CD4-positive, alpha-beta T cell treated with Interleukin-6 at 100 ng/mL for 8 hours (primary cell): ENCODE measurements around the gene ACTL9.

Source experiments
- DNase-seq: peaks from one replicate; pipeline ENCODE4 v3.0.0-alpha.2; 2020; ENCODE audit warnings: mixed read lengths, low spot score

ACTL9 gene

DNA sequence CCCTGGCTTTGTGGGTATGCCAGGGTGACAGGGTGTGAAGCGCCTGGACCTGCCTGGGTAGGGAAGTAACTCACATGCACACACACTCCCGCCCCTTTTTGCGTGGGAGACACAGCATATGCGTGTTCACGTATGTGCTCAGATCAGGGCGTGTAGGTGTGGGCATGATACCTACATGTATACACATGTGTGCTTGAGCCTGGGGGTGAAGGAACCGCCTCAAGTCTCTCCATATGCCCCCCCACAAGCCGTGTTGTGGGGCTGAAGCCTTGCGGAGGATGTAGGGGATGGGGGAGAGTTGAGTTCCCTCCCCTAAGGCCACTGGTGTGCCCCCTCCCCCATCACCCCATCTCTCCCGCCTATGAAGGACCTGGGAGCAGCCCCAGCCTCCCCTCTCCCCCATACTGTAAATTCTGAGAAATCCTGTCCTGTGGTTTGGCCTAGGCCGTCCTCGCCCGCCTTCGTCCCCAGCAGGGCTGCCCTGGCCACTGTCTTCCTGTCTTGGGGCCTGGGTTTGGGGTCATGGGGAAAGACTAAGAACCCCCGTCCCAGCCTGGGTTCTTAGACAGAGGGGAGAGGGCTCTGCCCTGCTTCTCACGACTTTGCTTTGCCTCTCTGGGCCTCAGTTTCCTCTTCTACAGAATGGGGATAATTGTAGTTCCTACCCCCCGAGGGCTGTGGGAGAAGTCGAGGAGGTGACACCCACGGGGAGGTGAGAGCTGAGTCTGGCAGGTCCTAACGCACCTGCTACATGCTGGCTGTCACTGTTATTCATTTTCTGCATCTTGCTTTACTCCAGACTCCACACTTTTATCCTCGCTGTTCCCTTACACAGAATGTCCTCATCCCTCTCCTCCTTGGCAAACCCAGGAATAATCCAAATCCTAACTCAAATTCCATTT is 14.3 kb downstream of the ACTL9 start:
- DNase-seq: no peak

DNA sequence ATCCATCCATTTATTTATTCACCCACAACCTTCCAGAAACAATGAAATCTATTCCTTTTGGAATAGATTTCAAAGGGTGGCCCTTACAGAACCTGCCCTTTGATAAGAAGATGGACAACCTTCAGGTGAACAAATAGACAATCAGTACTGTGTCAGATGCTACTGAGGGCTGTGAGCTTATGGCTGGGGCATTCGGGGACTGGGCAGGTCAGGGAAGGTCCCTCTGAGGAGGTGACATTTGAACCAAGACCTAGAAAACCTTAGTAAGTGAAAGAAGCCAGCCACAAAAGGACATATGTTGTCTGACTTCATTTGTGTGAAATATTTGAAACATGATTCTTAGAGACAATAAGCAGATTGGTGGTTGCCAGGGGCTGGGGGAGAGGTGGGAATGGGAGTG is 15.7 kb downstream of the ACTL9 start:
- no peak for DNase-seq

DNA sequence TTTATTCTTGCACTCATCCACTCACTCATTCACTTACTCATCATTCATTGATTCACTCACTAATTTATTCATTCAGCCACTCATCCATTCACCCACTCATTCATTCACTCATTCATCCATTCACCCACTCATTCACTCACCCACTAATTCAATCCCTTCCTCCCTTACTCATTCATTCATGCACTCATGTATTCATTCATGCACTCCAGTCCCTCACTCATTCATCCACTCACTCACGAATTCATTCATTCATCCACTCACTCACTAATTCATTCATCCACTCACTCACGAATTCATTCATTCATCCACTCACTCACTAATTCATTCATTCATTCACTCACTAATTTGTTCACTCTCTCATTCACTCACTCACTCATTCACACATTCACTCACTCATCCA is 16.1 kb downstream of the ACTL9 start:
- no peak for DNase-seq

DNA sequence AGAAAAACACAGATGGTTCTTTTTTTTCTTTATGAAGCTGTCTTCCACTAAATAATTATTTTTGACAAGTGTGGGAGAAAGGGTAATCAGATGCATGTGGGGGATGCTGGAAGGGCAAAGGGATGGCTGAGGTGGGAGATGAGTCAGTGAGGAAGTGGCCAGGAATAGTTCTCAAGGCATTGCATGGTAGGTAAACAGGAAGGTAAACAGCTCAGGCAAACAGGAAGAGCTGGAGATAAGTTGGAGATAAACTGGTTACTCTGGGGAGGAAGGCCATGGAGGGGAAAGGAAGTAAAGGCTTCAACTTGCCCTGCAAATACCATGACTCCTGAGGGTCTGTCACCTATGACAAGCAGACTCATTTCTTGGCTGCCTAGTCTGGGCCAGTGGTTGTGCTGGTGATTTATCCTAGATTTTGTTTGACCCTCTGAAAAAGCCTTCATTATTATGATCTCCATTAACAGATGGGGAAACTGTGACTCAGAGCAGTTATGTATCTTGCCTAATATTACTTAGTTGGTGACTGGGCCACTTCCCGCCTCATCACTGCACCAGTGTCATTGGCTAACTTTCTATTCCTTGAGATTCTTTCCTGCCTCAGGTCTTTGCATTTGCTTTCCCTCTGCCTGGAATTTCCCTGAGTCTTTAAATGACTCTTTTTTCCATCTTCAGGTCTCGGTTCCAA is 17.1 kb downstream of the ACTL9 start:
- DNase-seq: no peak

DNA sequence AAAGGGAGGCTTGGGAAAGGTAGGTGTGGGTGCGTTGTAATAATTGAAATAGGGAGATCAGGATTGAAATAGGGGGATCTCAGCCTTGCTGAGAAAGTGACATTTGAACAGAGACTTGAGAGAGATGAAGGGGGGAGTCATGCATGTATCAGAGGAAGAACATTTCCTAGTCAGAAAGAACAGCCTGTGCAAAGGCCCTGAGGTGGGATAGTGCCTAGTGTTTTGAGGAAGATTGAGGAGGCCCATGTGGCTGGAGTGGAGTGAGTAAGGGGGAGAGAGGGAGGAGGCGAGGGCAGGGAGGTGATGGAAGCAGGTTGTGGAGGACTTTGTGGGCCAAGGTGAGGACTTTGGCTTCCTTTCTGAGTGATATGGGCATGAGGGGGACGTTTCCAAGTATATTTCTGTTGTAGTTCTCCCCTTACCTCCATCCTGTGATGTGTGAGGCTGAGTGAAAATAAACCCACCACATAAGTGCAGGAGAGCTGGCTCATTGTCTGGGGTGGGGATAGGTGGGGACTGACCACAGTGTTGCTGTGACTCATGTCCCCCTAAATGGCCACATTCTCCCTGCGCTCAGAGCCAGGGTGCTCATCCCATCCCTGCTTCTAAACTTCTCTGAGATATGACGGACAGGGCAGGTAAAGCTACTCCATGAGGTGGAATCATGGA is 17.8 kb downstream of the ACTL9 start:
- DNase-seq: no peak

DNA sequence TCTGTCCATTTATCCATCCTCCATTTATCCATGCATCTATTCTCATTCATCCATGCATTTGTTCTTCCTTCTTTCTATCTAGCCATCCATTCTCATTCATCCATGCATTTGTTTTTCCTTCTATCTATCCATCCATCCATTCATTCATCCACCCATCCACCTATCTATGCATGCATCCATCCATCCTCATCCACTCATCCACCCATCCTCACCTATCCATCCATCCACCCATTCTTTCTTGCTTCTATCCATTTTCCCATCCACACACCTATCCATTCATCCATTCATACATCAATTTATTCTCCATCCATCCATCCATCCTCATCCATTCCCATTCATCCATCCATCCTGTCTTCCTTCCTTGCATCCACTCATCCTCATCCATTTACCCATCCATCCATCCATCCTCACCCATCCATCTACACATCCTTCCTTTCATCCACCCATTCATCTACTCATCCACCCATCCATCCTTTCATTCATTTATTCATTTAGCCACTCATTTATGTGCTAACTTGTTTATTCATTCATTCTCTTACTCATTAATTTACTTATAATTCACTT is 20.3 kb downstream of the ACTL9 start:
- DNase-seq: no peak

DNA sequence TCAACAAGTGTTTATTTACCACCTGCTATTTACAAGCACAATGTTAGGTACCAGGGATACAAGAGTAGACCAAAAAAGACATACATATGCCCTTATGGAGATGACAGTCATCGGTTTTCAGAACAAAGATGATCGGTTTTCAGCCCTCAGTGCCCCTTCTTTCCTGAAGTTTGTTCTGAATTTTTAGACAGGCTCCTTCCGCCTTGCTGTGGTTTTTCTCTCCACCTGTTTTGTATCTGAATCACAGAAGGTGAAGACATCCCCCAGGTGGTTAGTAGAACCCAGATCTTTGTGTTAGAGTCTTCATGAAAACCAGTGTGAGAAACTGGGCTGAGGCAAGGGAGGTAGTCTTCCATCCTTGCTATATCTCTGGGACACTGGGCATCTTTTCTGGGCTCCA is 23.5 kb downstream of the ACTL9 start:
- no peak for DNase-seq

DNA sequence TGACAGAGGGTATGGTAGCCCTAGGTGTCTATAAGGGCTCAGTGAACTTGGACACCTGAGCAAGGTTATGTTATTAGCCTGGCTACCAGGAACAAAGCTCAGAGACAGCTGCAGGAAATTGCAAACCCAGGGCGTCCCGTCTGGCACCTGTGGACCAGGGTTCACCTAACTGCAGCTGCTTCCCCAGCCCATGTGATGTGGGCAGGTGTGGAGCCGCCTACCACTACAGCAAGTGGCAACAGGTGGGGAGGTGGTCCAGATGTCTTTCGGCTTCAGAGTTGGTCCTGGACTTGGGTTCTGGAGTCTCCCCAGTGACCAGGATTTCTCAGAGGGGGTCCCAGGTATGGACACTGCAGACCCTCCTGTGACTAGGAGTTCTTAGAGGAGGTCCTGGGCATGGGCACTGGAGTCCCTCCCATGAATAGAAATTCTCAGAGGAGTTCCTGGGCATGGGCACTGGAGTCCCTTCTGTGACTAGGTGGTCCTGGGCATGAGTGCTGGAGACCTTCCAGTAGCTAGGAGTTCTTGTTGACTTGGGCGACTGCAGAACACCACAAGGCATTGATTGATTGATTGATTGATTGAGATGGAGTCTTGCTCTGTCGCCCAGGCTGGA is 25.2 kb downstream of the ACTL9 start:
- DNase-seq: no peak

DNA sequence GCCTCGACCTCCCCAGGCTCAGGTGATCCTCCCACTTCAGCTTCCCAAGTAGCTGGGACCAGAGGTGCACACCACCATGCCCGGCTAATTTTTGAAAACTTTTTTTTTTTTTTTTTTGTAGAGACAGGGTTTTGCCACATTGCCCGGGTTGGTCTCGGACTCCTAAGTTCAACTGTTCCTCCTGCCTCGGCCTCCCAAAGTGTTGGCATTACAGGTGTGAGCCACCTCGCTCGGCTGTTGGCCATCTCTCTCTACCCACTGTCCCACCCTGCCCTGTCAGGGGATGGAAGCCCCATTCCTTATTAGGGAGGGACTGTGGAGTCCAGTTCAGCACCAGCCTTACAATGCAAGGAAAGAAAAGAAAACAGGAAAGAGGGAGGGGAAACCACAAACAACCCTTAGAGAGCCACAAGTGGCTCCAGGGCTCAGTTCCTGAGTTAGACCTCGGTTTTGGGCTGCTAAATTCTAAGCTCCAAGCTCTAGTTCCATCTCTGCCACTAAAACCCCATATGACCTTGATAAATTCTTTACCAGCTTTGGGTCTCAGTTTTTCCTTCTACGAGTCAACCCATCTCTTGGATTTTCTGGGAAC is 31.7 kb downstream of the ACTL9 start:
- no peak for DNase-seq

DNA sequence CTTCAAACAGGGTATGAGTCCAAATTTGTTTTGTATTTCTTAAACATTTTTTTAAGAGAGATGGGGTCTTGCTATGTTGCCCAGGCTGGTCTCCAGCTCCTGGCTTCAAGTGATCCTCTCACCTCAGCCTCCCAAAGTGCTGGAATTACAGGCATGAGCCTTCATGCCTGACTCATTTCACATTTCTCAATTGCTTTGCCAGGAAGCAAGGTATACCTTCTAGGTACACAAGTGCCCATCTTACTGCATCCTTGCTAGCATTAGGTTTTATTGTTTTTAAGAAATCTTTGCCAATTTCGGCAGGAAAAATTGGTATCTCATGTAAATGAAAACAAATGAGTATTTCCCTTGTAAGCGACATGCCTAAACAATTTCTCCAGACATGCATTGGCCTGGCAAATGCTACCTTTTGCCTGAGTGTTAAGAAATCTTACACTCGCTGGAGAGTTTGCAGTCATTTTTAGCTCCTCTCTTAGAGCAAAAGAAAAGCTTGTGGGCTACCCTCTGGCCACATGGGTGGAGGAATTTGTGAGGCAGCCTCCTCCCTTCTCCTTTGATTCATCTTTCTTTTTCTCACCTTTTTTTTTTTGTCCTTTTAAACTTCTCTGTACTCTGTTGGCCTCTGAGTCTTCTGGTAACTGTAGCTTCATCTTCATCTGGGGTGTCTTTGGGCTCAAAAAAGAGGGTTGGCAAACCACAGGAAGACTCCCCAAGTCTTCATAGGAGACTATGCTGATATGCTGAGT is 33.0 kb downstream of the ACTL9 start:
- no peak for DNase-seq

DNA sequence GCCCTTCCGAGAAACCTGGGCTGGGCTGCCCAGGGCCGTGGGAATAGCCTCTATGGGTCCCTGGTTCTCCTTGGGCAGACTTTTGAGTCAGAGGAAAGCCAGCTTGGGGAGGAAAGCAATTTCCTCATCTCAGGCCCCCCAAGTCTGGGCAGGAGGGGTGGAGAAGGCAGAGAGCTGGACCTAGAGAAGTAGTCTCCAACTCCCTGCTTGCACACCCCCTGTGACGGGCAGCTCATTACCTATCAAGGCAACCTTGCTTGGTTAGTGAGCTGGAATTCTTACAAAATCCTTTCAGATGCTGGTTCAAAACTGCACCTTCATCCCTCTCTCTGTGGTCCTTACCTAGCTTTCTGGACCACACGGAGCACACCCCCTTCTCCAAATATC is 33.9 kb downstream of the ACTL9 start:
- DNase-seq: no peak

DNA sequence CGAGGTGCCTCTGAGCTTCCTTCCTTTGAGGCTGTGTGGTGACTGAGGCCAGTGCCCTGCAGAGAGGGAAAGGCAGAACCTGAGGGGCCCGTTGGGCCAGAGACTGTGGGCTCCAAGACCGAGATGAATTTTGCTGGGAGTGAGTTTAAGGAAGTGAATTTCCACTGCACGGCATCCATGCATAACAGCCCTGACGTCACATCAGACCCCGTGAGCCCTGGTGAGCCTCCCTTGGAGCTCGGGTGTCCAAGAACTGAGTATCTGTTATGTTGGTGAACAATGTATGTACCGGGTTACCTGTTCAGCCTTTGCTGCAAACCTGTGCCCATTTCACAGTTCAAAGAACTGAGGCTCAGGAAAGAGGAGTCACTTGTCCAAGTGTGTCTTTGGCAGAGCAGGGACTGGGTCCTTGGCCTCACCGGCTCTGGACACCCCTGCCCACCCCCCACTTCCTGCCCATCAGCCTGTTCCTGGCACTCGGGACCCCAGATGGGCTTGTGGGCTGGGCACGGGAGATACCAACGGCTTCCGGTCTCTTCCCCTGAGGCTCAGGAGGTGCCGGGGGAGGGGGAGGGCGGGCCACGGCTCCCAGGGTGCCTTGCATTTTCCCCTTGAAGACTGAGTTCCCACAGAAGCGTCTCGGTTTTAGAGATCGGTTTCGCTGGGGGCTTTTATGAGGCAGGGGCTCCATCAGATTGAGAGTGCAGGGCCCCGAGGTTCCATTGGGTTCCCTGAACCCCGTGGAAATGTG is 34.5 kb downstream of the ACTL9 start:
- DNase-seq: peak; percentile 52

DNA sequence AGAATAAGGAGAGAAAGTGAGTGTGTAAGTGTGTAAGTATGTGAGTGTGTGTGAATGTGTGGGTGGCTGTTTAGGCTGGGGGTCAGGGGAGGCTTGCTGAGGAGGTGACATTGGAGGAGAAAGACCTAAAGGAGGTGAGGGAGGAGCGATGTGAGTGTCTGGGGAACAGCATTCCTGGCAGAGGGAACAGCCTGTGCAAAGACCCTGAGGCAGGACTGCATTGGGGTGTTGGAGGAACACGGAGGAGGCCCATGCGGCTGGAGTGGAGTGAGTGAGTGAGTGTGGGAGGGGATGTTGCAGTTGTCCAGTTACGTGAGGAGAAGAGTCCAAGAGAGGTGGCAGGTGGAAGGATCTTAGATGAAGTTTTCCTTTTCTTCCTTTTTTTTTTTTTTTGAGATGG is 36.3 kb downstream of the ACTL9 start:
- no peak for DNase-seq

DNA sequence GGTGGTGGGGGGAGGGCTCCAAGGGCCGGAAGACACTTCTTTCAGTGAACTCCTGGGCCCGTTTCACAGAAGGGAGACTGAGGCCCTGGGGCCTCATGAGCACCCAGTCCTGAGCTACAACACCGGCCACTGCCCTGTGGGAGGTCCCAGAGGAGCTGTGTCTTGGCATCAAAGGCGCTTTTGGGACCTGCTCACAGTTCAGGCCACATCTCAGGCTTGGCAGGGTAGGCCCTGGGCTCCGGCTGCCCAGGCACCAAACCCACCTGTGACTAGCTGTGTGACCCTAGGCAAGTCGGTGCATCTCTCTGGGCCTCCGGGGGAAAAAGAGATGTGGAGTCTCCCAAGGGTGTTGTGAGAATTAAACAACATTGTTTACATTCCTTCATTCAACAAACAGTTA is 38.7 kb downstream of the ACTL9 start:
- DNase-seq: no peak

DNA sequence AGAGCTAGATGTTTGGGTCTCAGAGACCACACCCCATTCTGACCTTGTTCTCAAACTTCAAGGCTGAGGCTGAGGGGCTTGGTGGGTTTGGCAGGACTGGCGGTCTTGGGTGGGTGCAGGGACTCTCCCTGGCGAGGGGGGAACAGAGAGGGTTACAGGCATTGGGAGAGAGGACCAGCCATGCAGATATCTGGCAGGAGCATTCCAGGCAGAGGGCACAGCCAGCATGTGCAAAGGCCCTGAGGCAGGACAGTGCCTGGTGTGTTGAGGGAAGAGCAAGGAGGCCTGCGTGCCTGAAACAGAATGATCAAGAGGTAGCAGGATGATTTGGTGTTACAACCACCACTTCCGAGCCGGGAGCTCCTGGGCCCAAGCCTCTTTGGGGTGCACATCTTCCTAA is 40.7 kb downstream of the ACTL9 start:
- DNase-seq: no peak

DNA sequence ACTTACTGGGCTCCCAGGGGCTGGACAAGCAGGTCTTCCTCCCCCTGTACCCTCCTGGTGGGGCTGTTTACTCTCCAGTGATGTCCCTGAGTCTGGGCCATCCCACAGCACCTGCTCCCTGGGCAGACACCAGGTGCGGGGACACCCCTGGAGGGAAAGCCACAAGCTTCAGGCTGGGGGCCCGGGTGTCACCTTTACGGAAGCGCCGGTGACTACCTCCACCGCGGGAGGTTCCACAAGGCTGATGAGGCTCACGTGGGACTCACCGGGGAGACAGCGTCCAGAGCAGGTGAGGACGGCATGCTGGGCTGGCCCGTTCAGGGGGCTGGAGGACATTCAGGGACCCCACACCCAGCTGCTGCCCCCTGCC is 43.3 kb downstream of the ACTL9 start:
- peak; percentile 21 for DNase-seq

DNA sequence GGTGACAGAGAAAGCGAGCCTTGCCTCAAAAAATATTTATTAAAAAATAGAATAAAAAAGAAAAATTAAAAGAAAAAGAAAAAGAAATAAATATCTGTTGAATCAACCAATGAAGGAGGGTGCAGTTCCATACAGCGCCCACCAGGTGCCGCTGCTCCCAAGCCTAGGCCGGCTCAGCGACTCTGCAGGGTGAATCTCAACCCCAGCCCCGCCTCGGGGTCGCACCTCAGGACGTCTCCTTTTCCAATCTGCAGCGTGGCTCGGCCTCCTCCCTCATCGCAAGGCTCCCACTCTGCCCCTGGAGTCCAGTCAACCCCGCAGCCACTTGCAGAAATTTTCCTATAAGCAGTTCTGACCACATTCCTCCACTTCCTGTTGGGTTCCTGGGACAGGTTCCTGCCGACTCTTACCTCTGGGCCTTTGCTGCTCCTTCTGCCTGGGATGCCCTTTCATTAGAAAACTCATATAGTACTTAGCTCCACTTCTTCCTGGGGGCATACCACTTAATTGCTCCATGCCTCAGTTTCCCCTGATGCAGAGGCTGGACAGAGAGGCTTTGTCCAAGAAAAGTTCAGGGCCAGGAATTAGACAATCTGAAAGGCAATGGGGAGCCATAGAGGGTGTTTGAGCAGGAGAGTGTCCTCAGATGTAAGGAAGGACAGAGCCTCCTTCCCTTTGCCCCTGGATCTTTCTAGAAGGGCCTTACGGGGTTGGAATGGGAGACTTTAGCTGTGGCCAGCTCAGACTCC is 43.8 kb downstream of the ACTL9 start:
- DNase-seq: peak; percentile 65

DNA sequence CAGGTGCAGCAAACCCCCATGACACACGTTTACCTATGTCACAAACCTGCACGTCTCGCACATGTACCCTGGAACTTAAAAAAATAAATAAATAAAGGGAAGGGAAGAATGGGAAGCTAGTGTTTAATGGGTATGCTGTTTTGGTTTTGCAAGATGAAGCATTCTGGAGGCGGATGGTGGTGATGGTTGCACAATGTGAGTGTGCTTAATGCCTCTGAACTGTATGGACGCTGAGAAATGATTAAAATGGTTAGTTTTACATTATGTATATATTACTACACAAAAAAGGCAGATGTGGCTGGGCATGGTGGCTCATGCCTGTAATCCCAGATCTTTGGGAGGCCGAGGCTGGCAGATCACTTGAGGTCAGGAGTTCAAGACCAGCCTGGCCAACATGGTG is 50.4 kb downstream of the ACTL9 start:
- no peak for DNase-seq
